ENCODE data around the gene TMED5.
"Not testable (repeated sequence)": the region's sequence is repeated elsewhere in the genome, so short reads cannot be mapped to it uniquely, and the experiment has no call there.

Gene TMED5

GRCh38 chr1:93174638-93175037 lies 5.6 kb downstream of the TMED5 start:
- not testable (repeated sequence) for FAIRE-seq; DNase-seq (ENCODE audit: extremely low spot score, insufficient read length, low read depth)

DNA sequence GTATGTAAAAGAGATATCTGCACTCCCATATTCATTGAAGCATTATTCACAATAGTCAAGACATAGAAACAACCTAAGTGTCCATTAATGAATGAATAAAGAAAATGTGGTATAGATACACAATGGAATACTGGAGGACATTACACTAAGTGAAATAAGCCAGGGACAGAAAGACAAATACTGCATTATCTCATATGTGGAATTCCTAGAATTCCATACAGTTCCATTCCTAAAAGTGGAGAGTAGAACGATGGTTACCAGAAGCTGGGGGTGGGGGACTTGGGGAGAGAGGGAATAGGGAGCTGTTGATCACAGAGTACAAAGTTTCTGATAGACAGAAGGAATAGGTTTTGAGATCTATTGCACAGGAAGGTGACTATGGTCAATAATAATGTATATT lies 7.4 kb downstream of the TMED5 start:
- no peak for DNase-seq (ENCODE audit: extremely low spot score, insufficient read length, low read depth)
- no peak for FAIRE-seq

DNA sequence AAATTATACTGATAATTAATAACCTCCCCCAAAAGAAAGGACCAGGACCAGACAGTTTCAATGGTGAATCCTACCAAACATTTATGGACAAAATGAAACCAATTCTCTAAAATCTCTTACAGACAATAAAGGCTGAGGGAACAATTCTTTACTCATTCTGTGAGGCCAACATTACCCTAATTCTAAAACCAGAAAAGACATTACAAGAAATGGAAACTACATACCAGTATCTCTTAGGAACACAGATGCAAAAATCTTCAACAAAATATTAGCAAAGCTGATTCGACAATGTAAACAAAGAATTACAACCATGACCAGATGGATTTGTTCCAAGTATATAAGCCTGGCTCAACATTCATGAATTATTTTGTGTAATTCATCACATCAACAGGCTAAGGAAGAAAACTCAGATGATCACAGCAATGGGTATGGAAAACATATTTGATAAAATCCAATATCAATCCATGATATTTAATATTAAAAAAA lies 8.6 kb downstream of the TMED5 start:
- FAIRE-seq, result no peak
- no peak for DNase-seq (ENCODE audit: extremely low spot score, insufficient read length, low read depth)

DNA sequence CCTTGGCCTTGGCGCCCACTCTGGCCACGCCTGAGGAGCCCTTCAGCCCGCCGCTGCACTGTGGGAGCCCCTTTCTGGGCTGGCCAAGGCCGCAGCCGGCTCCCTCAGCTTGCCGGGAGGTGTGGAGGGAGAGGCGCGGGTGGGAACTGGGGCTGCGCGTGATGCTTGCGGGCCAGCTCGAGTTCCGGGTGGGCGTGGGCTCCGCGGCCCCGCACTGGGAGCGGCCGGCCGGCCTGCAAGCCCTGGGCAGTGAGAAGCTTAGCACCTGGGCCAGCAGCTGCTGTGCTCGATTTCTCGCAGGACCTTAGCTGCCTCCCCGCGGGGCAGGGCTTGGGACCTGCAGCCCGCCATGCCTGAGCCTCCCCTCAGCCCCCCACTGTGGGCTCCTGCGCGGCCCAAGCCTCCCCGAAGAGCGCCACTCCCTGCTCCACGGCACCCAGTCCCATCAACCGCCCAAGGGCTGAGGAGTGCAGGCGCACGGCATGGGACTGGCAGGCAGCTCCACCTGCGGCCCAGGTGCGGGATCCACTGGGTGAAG lies 10.0 kb downstream of the TMED5 start:
- not testable (repeated sequence) for FAIRE-seq; DNase-seq (ENCODE audit: extremely low spot score, insufficient read length, low read depth)

DNA sequence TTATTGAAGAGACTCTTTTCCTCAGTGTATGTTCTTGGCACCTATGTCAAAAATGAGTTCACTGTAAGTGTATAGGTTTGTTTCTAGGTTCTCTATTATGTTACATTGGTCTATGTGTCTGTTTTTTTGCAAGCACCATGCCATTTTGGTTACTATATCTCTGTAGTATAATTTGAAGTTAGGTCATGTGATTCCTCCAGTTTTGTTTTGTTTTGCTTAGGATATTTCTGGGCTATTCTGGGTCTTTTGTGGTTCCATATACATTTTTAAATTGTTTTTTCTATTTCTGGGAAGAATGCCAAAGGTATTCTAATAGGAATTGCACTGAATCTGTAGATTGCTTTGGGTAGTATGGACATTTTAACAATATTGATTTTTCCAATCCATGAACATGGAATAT lies 13.2 kb downstream of the TMED5 start:
- FAIRE-seq, result no peak
- no peak for DNase-seq (ENCODE audit: extremely low spot score, insufficient read length, low read depth)

- not testable (repeated sequence) for DNase-seq (ENCODE audit: extremely low spot score, insufficient read length, low read depth); FAIRE-seq
Observed at GRCh38 chr1:93165895-93166294, 14.3 kb downstream of the TMED5 start.

DNA sequence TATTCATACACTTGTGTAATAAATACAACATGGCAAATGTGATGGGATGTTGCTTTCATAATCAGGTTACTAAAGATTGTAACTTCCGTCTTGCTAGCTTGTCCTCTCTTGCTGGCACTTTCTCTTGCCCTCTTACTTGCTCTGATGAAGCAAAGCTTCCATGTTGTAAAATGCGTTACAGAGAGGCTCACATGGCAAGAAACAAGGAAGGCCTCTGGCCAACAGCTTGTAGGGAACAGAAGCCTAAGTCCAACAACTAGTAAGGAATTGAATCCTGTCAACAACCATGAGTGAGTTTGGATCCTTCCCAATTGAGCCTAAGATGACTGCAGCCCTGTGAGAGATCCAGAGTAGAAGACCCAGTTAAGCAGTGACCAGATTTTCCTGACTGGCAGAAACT lies 15.4 kb downstream of the TMED5 start:
- FAIRE-seq (no peak), DNase-seq (ENCODE audit: extremely low spot score, insufficient read length, low read depth) (no peak)

GRCh38 chr1:93163314-93163713 lies 16.9 kb downstream of the TMED5 start:
- not testable (repeated sequence) for FAIRE-seq; DNase-seq (ENCODE audit: extremely low spot score, insufficient read length, low read depth)

GRCh38 chr1:93159337-93159736 lies 20.9 kb downstream of the TMED5 start:
- DNase-seq (ENCODE audit: extremely low spot score, insufficient read length, low read depth) (no peak), FAIRE-seq (no peak)

DNA sequence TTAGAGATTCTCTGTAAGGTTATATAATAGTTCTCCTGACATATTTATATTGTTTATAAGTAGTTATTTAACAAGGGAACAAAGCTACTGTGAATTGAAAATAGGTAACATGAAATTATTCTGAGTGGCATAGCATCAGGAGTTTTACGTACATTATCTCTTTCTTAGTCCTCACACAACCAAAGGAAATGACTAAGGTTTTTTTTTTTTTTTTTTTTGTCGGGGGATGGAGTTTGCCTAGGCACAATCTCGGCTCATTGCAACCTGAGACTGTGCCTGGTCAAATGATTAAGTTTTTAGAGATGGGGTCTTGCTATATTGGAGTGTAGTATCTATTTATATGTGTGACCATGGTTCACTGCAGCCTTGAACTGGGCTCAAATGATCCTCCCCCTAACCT lies 24.9 kb downstream of the TMED5 start:
- FAIRE-seq (no peak), DNase-seq (ENCODE audit: extremely low spot score, insufficient read length, low read depth) (no peak)

DNA sequence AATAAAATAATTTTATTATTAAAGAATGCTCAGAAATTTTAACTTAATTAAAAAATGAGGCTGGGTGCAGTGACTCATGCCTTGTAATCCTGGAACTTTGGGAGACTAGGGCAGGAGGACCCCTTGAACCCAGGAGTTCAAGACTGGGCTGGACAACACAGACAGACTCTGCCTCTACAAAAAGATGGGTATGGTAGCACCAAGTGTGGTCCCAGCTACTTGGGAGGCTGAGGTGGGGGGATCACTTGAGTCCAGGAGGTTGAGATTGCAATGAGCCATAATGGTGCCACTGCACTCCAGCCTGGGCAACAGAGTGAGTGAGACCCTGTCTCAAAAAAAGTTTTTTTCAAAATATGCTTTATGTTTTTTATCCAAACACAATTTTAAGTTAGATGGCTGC lies 25.3 kb downstream of the TMED5 start:
- no peak for DNase-seq (ENCODE audit: extremely low spot score, insufficient read length, low read depth)

DNA sequence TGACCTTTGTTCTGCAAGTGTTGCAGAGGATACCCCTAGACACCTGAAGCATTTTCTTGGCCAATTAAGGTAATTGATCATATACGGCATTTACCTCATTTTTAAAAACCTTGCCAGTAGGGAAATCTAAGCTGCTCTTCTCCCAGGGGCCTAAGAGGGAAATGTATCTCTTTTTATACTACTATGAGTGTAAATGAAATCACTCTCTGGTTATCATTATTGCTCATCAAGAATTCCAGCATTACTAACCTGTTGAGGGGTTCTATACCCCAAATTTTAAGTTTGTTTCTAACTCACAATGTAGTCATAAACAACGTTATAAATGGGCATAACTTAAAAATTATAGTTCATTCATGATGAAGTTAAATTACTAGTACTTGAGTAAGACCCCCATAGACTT lies 27.4 kb downstream of the TMED5 start:
- FAIRE-seq (no peak), DNase-seq (ENCODE audit: extremely low spot score, insufficient read length, low read depth) (no peak)

More for the DNA sequence above, 25.3 kb downstream of the TMED5 start:
- no peak for FAIRE-seq

DNA sequence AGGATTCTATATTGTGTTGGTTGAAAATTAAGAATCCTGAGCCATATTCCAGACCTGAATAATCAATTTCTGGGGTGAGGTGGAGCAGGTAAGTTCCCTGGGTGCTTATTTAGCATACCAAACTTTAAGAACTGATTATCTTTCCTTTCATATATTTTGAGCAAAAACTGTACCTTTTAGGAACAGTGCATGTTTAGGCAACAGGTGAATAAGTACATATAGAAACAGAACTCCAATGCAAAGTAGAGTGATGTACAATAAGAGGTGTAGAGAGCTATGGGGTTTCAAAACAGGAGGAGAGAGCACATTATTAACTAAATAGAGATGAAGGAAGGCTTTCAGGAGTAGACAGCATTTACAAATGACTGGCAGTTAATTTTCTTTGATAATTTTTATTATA lies 28.7 kb downstream of the TMED5 start:
- FAIRE-seq (no peak), DNase-seq (ENCODE audit: extremely low spot score, insufficient read length, low read depth) (no peak)

DNA sequence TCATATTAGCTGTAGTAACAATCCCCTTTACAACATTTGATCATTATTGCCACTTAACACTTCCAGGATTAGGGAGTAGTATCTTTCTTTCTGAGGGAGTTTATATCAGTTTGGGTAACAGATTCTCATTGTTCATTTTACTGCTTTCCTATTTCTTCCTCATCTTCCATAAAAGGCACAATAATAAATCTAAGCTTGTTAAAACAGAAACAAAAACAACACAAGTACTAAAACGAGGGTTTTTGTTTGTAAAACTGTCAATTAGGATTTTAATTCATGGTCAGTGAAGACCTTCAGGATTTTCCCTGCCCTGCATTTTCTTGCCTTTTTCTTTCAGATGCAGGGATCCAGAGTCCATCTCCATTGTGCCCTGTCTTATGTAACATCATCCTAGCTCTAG lies 29.5 kb downstream of the TMED5 start:
- FAIRE-seq (no peak), DNase-seq (ENCODE audit: extremely low spot score, insufficient read length, low read depth) (no peak)

DNA sequence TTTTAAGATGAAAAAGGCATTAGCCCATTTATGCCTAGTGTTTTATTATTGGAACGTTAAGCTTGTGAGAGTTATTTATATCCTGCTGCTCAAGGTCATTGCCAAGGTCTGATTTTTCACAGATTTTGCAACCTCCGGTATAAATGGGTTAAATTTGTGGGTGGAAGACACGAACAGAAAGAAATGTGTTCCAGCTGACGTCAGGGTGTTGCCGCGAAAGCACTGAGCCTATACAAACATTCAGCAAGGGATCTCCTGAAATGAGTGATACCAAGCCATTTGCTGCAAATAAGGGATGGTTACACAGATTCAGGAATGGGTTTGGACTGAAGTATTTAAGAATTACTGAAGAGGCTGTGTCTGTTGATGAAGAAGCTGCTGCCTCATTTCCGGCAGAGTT lies 32.2 kb downstream of the TMED5 start:
- FAIRE-seq (no peak), DNase-seq (ENCODE audit: extremely low spot score, insufficient read length, low read depth) (no peak)

DNA sequence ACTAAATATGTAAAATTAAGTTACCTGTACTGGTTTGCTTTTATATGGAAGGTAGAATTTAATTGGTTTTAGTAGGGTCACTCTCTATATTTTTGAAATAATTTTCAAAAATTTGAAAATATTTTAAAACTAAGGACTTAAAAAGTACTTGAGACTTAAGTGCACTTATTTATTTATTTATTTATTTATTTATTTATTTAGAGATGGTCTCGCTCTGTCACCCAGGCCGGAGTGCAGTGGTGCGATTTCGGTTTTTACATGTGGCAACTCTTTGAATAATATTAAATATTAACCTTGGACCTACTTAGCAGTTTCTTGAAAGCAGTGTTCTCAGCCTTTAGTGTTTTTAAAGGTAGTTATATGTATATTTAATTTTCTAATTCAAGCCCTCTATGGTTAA lies 36.4 kb downstream of the TMED5 start:
- FAIRE-seq, result no peak
- DNase-seq (ENCODE audit: extremely low spot score, insufficient read length, low read depth), result no peak

GRCh38 chr1:93143136-93143535 lies 37.1 kb downstream of the TMED5 start:
- DNase-seq (ENCODE audit: extremely low spot score, insufficient read length, low read depth) (no peak), FAIRE-seq (no peak)

- DNase-seq (ENCODE audit: extremely low spot score, insufficient read length, low read depth) (no peak), FAIRE-seq (no peak)
Observed at GRCh38 chr1:93142161-93142560, 38.1 kb downstream of the TMED5 start.

- DNase-seq (ENCODE audit: extremely low spot score, insufficient read length, low read depth), result no peak
- no peak for FAIRE-seq
Observed at GRCh38 chr1:93140106-93140505, 40.1 kb downstream of the TMED5 start.

DNA sequence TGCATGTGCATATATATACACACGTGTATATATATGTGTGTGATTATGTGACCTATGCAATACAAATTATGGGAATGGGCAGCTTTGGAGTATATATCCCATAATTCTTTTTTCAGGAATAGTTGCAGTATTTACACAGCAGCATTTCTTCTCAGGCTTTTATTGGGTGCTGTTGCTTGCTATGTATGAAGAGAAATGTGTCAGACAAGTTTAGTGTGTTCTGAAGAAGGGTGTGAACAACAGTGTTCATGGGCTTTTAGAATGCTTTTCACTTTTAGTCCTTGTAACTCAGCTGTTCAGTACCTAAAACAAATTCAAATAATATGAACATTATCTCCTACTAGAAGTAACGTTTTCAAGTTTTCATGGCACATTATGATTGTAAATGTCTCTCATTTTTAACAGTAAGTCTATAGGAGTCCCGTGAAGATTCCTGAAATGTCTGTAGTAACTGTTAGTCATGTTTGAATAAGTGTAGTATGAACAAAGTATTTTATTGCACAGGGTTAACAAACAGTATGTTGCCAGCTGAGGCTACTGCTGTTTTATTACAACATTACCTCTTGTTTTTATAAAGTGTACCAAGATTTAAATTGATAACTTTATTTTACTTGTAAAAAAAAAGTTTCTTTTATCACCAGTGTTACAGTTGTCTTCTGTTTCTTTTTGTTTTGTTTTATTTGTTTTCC lies 42.5 kb downstream of the TMED5 start:
- FAIRE-seq, result no peak
- DNase-seq (ENCODE audit: extremely low spot score, insufficient read length, low read depth), result no peak

GRCh38 chr1:93136445-93136844 lies 43.8 kb downstream of the TMED5 start:
- DNase-seq (ENCODE audit: extremely low spot score, insufficient read length, low read depth) (no peak), FAIRE-seq (no peak)

- no peak for FAIRE-seq
Observed at GRCh38 chr1:93132638-93133037, 47.6 kb downstream of the TMED5 start.

More at GRCh38 chr1:93132638-93133037, 47.6 kb downstream of the TMED5 start:
- no peak for DNase-seq (ENCODE audit: extremely low spot score, insufficient read length, low read depth)
